Amniotic stem cell (primary cell): ENCODE results near the gene WNT4.

Source experiments
- DNase-seq: peaks from one replicate; lab custom pipeline; 2025; lab: John Stamatoyannopoulos, UW

WNT4 gene

DNA sequence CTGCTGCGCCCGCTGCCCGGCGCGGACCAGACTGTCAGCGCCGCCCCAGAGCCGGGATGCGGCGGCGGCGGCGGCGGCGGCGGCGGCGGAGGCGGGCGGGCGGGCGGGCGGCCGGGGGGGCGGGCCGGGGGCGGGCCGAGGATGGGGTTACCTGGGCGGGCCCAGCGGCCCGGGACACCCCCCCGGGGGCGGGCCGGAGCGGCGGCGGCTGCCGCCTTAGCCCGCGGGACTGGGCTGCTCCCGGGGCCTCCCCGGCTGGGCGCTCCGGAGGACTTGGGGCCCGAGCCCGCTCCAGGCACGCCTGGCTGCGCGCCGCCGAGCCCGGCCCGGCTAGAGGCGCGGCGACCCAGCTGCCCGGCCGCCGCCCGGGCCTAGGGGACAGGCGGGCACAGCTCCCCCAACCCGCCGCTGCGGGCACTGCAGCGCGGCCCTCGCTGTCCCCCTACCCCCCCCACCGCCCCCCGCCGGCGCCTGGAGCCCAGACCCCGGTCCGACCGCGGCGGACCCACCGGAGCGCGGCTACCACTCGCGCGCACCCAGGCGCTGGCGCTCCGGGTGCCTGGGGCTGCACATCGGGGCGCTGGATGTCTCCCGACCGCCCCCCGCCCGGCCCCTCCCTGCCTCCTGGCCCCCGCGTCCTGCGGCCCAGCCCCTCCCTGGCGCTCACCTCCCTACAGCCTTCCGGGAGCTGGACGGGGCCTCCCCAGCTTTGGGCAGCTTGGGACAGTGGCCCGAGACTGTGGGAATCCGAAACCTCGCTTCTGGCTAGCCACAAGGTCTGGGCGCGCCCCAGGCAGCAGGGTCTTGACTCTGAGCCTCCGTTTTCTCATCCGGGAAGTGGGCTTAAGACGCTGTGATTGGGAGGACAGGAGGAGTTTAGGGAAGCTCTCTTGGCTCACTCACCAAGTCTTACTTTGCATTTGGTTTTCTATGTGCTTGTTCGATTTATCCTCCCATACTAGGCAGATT, at the start of gene WNT4:
Gene WNT4 (minus strand): TSS at position 33 of the 969 bp plus-strand sequence. CDS start 175 bp downstream, outside the sequence.
- DNase-seq, result no peak

DNA sequence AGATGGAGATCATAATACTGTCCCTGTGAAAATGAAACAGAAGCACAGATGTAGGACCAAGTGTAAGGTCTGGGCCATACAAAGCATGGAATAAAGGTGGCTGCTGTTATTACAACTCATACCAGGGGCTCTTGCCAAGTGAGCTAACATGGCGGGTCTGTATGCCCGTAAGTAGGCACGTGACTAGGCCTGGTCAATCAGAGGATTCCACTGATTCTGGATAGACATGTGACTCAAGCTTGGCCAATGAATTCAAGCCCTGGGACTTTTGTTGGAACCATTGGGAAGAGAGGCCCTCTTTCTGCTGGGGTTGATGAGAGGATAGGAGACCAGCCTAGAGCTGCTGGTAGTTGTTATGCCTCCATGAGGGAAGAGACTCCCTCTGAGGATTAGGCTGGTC, 47.8 kb upstream of the WNT4 start:
- no peak for DNase-seq

DNA sequence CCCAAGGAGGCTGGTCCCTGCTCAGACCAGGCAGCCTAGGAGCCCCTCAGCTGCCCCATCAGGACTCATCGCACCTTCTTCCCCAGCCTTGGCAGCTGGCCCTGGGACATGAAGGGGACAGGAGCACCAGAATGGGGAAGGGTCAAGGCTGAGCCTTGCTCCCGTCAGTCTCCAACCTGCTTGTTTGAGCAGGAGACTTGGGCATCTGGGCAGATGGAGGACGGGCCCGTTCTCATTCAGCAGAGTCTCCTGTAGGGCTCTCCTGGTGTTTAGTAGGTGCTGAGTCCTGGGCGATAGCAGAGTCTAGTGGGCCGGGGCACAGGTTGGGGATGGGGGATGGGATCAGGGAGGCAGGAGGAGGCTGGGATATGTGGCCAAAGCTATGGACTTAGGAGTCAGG, 47.4 kb upstream of the WNT4 start:
- no peak for DNase-seq

DNA sequence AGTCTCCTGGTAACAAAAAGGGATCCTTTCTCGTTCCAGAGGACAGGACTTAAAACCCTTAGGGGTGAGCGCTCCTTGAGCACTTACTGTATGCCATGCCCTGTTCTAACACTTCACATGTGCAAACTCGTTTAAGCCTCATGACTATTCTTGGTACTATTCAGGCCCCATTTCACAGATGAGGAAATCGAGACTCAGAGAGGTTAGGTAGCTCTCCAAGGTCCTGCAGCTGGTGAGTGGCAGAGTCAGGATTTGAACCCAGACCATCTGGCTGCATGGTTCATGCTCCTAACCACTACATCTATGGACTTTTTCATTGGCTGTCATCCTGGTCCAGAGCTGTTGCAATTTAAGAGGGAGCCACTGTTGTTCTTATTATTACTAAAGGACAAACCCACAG, 46.7 kb upstream of the WNT4 start:
- no peak for DNase-seq

DNA sequence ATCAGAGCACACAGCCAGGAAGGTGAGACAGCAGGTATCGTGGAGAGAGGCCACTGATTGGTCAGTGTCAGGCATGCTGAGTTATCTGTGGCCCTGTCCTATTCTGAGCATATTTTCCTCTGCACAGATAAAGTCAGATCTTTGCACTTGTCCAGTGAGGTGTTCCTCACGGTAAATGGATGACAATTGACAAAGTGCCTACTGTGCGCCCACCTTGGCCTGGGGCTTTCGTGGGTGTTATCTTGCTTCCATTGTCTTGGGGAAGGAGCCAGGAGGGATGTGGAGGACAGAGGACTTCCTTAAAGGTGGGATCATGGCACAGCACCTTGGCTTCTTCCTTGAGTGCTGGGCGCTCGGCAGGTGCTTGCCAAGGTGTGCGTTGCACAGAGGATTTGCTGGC, 46.0 kb upstream of the WNT4 start:
- no peak for DNase-seq

DNA sequence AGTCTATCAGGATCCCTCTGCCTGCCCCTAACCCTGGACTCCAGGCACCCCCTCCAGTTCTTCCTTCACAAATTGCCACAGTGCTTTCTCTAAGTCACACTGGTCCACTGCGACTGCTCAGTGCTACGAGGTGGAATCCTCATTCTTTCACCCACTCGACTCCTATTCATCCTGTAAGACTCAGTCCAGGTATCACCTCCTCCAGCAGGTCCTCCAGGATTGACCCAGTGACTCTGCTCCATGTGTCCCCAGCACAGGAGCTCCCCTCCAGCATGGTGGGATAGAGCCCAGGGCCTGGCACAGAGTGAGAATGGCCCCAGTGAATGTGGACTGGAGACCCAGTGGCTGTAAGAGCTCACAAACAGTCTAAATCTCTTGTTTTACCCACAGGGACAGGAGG, 45.5 kb upstream of the WNT4 start:
- no peak for DNase-seq

DNA sequence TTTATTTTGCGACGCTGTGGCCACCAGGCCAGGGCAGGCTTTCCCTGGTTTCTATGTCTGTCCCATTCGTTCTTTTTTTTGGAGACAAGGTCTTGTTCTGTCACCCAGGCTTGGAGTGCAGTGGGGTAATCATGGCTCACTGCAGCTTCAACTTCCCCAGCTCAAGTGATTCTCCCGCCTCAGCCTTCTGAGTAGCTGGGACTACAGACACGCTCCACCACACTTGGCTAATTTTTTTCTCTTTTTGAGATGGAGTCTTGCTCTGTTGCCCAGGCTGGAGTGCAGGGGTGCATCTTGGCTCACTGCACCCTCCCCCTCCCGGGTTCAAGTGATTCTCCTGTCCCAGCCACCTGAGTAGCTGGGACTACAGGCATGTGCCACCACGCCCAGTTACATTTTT, 43.4 kb upstream of the WNT4 start:
- no peak for DNase-seq

DNA sequence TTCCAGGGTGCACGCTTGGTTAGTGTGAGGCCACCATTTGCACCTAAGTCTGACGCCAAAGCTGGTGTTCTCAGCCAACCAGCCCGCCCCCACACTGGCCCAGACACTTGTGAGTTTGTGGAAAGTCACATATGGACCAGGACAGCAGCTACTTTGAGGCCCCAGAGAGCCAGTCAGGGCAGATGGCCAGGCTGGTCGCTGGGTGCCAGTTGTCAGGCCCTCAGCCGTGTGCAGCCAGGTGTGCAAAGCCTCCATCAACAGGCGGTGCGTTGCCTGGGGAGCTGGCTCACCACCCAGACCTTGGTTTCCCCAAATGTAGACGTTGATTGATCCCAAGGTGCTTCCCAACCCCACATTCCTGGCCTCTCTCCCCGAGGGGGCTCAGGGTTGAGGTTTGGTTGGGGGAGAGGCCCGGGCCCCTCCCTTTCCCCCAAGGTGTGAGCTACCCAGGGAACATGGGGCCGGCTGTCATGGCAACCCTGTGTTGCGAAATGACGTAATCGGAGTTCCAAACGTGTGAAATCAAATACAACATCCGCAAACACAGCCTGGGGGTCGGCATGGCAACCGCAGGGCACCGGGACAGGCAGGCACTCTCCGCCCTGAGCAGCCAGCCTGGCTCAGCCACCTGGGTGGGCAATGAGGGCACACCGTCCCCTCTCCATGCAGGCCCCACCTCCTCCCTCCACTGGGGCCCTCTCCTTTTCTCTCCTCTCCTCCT, 42.2 kb upstream of the WNT4 start:
- DNase-seq, result no peak

DNA sequence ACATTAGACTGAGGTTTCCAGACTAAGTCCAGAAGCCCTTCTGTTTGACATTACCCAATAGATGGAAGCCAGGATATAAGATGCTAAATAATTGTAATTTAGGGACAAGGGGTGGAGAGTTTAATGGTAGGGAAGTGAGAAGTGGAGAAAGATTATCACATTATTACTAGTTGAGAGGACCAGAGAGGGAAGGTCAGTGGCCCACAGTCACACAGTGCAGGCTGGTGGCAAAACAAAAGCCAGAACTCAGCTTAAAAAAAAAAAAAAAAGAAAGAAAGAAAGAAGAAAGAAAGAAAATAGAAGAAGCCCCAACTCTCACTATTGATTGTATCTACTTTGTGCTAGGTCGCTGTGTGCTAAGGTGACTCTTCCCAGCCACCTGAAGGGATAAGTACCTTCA, 41.6 kb upstream of the WNT4 start:
- no peak for DNase-seq

DNA sequence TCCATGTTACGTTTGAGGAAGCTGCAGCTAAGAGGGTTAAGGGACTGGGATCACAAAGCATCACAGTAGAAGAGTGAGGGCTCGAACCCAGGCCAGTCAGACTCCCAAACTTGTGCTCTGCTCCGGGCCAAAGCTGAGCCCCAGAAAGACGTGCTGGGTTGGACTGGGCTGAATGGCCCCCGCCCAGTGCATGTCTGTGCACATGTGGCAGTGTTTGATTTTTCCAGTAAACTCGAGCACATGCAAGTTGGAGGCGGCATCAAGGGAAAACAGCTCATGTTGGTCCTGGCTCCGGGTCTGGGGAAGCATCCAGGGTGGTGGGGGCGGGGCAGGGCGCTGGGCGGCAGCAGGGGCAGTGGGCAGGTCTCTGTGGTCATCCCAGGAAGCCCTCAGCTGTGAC, 39.8 kb upstream of the WNT4 start:
- DNase-seq, result no peak

DNA sequence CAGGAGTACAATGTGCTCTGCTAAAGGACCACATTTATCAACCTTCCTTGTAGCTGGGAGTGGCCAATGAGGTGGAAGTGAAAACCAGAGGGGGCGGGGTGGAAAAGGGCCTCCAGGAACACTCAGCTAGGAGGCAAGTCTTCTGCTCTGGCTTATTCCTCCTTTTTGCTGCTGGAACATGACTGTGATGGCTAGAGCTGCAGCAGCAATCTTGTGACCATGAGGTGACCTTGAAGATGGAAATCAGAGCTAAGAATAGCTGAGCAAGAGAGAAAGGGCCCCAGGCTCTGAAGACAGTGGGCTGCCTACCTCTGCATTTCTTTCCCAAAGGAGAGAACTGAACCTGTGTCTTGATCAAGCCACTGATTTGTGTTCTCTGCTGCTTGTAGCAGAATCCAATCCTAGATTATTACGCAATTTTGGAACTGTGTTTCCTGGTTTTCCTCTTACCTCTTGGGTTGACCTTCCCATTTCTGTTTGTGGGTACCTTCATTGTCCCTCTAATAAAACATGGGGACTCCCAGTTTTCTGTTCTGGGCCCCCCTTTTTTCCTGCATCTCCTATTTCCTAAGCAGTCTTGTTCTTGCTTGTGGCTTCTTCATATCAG, 36.4 kb upstream of the WNT4 start:
- DNase-seq, result no peak

DNA sequence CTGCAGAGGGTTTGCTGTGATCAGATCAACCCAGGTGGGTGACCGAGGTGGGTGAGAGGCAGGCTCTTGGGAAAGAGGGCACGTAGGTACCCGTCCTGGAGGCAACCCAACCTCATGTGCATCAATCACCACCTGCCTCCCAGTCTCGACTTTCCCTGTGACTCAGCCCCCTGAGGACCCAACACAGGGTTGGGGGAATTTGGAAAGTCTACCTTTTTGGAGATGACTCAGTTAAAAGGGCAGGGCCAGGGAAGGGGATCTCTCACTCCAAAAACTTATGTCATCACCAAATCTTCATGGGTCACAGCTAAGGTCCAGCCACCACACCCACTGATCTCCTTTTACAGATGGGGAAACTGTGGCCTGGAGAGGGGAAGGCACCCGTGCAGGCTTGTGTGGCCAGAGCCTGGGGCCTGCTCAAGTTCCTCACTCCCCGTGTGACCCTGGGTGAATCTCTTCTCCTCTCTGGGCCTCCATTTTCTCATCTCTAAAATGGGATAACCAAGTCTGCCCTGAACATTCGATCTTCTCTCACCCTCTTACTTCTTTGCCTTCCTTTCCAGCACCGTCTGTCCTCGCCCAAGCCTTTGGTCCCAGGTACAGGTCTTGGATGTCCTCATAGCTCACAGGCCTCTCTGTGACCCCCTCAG, 34.6 kb upstream of the WNT4 start:
- no peak for DNase-seq

DNA sequence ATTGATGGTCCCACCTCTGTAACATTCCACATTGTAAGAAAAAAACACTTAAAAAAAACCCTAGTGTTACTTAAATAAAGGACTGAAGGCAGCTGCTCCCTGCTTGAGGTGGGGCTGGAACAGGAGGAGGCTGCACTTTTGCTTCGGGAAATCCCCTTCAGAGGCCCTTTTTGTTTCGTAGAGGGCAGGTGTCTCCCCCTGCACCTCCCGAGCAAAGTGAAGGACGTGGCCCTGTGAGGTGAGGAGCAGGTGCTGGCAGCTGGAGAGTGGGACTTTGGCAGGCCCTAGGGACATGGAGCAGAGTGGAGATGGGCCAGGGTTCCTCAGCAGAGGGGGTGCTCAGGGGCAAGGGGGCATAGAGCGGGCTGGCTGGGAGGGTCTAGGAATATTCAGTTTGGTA, 33.4 kb upstream of the WNT4 start:
- DNase-seq, result no peak

DNA sequence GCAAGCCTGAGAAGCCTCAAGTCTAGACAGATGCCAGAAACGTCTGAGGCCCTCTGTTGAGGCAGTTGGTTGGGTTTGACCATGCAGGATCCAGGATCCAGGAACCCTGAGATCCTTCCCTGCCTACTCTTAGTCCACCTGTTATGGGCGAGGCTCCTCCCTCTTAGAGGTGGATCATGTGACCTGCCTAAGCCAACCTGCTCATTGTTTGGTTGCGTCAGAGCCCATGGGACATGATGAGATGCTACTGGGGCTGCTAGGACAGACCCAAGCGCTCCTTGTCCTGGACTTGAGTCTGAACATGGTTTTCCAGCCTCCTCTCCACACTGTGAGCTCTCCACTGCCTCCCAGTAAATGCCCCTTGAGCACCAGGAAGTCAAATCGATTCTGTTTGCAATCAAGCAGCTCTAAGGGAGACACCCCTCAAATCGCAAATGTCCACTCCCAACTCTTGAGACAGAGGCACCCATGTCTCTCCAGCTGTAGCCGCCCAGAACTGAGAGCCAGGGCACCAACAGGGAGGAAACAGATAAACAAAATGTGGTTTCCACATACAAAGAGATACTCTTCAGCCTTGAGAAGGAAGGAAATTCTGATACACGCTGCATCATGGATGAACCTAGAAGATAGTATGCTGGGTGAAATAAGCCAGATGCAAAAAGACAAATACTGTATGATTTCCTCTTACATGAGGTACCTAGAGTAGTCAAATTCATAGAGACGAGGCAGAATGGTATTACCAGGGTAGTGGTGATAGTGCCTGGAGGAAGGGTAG, 31.7 kb upstream of the WNT4 start:
- DNase-seq, result no peak

DNA sequence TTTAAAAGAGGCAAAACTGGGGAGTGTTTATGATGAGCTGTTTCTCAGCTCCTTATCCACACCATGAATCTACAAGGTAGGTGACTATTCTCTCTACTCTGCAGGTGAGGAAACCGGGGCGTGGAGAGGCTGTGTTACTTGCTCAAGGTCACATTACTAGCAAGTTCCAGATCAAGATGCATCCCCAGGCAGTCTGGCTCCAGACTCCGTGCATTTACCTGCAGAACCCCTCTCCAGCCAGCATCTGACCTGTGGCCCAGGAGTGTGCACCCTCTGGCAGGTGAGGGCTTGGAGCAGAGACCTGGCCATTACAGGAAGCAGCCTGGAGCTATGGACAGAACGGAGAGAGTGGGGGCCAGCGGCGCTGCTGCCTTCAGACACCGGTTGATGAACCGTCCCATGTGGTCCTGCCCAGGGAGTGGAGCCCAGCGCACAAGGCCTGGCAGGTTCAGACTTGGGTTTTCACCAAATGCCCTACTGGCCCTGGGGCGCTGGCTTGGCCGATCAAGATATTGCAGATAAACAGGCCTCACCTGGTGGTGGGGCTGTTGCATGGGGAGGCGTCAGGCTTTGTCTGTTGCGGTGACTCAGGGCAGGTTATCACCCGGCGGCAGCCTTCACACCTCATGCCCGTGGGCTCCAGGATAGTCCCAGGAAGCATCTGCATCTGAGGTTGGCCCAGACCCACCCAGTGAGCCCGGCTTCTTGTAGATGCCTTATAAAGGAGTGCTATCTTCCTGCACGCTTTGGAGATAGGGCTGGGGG, 29.2 kb upstream of the WNT4 start:
- DNase-seq, result no peak

DNA sequence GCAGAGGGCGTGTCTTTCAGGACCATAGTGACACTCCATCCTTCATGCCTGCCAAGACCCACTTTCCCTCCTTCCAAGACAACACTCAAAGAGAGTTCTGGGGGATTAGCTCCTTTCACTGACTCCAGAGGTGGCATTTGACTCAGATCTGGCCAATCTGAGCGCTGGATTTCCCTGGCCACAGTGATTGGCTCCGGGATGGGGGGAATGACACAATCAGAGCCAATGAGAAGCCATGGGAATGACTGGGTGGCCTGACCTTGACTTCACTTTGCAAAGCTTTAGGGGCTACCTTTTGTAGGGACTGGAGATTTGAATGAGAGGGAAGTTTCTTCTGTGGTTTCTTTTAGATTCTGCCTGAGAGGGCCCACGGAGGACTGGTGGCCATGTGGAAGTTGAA, 26.9 kb upstream of the WNT4 start:
- DNase-seq, result no peak

DNA sequence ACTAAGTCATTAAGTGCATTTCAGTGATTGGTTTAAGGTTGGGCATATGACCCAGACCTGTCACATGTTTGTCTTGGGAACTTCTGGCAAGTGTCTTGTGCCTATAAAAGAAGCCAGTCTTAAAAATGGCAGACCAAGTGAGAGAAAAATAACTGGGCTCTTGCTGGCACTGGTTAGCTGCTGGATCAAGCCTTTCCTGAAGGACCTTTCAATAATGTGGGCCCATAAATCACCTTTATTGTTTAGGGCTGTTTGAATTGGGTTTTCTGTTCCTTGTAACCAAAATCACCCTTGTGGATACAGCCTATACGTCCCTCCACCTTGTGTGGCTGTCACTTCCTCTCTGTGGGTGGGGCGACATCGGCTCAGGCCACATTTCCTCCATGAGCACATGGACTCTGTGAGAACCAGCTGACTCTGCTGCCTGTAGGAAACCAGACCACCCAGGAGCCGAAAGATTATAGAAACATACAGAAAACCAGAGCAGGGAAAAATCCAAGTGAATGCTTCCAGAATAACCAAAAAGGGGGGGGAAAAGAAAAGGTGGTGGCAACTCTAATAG, 25.6 kb upstream of the WNT4 start:
- DNase-seq, result no peak

DNA sequence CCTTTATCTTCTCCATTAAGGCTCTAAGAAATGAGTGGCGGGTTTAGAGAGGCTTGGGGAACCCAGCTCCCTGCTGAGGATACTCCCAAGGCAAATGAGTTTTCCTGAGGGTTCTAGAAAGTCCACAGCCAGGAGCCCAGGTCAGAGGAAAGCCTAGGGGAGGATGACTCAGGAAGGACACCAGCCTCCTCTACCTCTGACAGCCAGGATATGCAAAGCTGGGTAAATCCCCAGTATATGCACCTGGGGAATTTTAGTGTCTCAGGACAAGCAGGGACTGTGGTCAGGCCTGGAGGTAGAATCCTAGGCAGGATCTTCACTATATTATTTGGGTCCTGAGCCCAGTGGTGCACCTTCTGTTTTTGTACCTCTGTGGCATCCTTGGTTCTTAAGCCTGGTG, 23.5 kb upstream of the WNT4 start:
- no peak for DNase-seq

DNA sequence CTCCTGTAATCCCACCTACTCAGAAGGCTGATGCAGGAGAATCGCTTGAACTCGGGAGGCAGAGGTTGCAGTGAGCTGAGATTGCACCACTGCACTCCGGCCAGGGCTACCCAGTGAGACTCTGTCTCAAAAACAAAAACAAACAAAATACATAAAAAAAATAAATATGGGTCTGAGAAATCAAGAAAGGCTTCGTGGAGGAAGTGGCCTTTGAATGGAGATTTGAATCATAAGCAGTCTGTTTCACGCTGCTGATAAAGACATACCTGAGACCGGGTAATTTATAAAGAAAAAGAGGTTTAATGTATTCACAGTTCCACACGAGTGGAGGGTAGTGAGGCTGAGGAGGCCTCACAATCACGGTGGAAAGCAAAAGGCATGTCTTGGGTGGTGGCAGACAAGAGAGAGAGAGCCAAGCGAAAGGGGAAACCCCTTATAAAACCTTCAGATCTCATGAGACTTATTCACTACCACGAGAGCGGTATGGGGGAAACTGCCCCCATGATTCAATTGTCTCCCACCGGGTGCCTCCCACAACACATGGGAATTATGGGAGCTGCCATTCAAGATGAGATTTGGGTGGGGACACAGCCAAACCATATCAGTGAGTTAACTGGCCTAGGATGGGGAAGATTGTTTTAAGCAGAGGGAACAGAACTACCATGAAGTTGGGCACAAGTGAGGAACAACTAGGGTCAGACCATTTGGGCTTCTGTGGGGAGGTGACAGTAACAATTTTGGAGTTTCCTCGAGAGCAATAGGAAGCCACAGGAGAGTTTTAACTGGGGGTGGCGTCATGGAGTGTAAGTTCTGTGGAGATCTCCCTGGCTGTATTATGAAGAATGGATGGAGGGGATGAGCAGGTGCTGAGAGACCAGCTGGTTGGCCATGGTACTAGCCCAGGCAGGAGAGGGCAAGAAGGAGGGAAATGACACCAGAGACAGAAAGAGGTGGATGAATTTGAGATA, 22.2 kb upstream of the WNT4 start:
- no peak for DNase-seq
